GM18520 (cell line): ENCODE measurements around the gene CXorf49.
"Not testable (repeated sequence)": the region's sequence is repeated elsewhere in the genome, so short reads cannot be mapped to it uniquely, and the experiment has no call there.

ENCODE experiments used
- ATAC-seq: cut with Tn5 transposase; IDR thresholded peaks from one replicate; pipeline ENCODE4 v1.9.1; 2021; ENCODE audit not compliant: unreplicated experiment

CXorf49 gene

DNA sequence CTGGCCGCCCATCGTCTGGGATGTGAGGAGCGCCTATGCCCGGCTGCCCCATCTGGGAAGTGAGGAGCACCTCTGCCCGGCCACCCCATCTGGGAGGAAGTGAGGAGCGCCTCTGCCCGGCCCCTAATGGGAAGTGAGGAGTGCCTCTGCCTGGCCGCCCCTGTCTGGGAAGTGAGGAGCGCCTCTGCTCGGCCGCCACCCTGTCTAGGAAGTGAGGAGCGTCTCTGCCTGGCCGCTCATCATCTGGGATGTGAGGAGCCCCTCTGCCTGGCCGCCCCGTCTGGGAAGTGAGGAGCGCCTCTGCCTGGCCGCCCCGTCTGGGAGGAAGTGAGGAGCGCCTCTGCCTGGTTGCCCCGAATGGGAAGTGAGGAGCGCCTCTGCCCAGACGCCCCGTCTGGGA lies 42.4 kb downstream of the CXorf49 start:
- ATAC-seq = not testable (repeated sequence)

DNA sequence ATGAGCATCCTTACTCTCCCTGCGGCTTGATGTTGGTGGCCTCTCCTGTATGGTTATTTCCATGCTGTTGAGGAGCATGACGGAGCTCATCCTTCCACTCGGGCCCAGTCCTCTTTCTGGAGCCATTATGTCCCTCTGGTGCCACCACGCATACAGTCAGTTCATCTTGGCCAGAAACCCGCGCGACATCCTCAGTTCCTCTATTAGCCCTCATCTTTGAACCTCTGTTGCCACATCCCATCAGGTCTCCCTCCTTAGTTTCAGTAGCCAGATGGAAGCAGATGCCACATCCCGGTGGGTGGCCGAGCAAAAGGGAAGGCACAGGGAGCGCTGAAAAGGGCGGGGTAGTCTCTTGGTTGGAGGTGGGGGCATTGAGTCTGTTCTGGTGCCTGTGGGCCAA lies 46.1 kb downstream of the CXorf49 start:
- ATAC-seq = no peak

DNA sequence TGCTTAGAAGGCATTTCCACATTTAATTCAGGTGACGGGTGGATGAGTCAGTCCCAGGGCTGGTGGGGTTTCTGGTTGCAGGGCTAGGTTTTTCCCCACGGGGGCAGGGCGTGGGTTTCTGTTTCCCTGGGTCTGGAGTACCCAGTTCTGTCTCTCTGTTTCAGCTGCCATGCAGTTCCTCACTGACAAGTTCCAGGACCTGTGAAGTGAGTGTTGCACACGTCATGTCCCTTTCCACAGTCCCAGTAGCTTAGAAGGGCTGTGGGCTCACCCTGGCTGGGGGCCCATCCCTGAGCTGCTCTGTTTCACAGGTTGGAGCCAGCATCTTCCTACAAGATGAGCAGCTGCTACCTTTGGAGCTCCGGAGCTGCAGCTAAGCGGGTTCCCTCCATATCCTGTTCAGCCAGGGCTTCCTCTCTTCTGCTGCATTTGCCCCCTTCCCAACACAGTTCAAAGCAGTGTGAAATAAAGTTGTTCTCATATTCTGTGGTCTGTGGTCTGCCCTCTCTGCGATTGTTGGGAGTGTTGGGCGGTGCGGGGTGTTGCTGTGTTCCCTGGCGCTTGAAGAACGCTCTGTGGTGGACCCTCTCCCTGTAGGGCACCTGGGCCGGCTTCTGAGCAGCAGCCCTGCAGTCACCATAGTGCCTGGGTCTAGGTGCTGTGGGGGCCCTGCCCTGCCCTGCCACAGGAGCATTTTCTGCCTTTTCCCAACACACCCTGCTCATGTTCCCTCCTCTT lies 46.9 kb downstream of the CXorf49 start:
- ATAC-seq = no peak

DNA sequence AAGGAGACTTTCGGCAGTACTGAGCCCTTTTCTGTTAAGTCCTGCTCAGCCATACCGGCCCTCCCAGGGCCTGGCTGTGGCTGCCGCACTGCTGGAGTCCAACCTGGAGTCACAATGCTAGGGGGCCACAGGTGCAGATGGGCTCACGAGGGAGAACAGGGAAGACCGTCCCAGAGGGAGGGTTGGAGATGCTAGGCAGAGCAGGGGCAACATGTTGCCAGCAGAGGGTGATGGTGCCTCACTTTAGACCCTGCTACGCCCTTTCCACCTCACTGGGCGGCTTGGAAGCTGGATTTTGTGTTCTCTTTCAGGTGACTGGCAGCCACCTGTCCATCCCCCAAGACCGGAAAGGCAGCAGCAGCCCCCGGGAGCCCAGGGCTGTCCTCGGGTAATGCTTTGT lies 48.1 kb downstream of the CXorf49 start:
- not testable (repeated sequence) for ATAC-seq

DNA sequence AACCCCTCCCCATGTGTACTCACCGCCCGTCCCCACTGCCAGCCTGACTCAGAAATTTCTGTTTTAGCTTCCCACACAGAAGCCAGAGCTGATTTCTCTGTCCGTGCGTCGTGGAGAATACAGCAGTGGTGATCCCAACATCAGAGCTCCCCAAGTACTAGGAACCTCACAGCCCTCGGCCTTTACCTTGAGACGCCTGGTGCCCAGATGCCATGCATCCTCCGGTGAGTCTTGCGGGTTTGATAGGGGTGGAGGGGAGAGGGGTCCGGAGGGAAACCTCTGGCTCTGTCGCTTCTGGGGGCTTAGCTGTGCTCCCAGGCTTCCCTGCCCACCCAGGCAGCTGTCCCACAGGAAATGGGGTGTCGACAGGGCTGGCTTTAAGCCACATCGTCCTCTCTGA lies 48.6 kb downstream of the CXorf49 start:
- no peak for ATAC-seq

DNA sequence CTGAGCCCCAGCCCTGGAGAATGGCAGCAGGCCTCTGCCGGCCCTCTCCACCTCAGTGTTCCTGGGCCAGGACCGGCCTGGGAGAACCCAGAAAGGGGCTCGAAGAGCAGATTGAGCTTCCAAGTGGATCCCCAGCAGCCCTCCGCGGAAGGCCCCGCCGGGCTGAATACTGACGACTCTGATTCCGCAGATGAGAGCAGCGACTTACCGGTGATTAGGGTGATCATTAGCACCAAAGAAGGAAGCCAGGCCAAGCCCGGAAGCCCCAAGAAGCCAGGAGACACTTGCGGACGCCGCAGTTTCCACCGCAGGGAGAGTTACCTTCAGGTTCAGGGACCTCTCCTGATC lies 49.9 kb downstream of the CXorf49 start:
- no peak for ATAC-seq

DNA sequence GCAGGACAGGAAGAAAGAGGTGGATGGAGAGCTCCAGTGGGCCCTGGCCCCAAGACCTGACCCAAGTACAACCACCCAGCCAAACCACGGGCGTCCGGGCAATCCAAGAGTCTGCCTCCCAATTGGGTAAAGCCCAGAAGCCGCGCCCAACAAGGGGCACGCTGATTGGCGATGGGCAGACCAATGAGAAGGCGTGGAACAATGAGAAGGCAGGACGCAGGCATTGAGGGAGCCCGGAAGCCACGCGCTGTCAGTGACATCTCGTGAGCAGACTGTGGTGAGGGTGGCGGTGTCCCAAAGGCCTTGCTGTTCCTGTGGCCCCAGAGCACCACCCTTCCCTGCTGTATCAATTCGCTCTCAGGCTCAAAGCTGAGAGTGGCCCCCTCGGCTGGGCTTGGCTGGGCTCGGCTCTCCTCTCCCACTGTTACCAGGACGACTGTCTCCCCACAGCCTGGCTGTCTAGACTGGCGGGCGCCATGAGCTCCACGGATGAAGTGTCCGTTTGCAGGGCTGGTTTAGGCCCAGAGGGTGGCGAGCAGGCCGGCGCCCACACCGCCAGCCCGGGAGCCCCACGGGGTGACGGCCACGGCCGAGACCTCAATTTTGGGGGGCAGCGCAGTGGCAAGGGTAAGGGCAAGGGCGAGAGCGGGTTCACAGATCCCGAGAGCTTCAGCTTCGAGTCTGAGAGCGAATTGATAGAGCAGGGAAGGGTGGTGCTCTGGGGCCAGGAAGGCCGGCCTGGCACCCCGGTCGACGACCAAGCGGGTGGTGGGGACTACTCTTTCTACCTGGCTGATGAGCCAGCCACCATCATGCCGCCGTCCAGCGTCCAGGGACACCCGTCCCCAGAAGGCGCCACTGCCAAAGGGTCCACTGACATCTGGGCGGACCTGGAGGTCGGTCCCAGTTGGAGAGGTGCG lies 50.5 kb downstream of the CXorf49 start, which contains the start of gene LOC101059915:
Gene LOC101059915, plus strand, starts transcription at position 219 of the 920 bp plus-strand sequence.
- ATAC-seq = no peak

DNA sequence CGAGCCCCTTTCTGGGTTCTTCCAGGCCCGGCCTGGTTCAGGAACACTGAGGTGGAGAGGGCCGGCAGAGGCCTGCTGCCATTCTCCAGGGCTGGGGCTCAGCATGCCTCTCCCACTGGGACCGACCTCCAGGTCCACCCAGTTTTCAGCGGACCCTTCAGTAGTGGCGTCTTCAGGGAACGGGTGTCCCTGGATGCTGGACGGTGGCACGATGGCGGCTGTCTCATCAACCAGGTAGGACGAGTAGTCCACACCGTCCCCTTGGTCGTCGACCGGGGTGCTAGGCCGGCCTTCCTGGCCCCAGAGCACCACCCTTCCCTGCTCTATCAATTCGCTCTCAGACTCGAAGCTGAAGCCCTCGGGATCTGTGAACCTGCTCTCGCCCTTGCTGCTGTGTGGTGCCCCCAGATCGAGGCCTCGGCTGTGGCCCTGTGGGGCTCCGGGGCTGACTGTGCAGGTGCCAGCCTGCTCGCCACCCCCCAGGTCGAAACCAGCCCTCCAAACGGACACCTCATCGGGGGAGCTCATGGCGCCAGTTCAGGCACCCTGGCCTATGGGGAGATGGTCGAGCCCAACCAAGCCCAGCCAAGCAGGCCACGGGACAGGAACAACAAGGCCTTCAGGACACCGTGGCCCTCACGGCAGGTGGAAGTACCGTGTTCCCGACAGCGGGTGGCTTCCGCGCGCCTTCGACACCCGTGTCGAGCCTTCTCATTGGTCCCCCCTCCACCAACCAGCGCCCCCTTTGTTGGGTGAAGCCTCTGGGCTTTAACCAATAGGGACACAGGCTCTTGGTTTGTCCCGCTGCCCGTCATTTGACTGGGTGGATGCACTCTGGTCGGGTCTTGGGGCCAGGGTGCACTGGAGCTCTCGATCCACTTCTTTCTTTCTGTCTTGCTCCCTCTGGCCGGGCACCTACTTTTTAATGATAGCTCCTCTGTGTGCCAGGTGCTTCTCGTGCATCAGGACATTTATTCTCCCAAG lies 51.6 kb downstream of the CXorf49 start:
- no peak for ATAC-seq

DNA sequence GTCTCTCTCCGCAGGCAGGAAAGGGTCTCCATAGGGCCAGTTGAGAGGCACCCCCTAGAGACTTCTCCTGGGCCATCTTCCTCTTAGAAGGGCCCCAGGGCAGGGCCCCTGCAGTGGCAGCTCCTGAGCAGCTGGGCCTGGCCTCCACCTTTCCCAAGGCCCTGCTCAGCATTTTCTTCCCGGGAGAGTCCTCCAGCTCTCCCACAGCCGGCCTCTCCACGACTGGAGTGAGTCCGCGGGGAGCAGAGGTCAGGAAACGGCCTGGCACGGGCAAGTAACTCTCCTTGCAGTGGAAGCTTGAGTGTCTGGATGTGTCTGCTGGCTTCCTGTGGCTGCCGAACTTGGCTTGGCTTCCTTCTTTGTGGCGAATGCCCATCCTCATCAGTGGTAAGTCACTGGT lies 52.3 kb downstream of the CXorf49 start:
- ATAC-seq = no peak

DNA sequence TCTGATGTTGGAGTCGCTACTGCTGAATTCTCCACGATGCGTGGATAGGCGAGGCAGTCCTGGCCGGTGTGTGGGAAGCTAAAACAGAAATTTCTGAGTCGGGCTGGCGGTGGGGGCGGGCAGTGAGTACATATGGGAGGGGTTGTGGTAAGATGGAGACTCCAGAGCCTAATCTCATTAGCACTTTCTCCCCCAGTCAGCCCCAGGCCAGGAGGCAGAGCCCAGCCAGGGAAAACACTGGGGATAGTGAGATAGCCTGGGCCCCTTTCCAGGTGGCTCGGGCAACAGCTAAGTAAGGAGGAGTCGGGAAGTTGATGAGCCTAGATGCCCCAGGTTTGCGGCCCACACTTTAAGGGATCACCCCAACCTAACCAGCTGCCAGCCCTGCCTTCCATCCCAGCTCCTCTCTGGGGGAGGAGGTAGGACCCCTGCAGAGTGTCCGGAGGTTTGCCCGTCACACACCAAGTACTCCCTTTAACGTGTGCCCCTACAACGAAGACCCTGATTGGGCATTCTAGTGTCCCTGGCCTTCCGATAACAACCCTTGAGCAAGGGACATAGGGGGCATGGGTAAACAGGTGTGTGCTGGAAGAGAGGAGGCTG lies 53.1 kb downstream of the CXorf49 start:
- no peak for ATAC-seq
